Measurements from ENCODE around the gene EIF2D.

The EIF2D gene

DNA sequence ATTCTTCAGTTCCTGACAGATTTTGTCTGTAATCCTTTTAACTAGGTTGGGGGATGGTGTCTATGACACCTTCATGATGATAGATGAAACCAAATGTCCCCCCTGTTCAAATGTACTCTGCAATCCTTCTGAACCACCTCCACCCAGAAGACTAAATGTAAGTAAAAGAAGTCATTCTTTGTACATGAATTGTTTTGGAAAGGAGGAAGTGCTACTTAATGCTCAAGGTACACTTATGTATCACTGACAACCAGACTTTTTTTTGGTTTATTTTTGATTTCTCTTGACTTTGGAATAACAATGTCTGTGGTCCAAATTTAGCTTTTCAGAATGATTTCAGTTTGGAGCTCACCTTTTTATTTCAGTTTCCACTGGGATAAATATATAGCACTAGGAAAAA, 25.3 kb upstream of the EIF2D start:
- TF ChIP-seq TCF12 (IDR thresholded peaks at IDR 0.05; ENCODE audit: low read depth), result no peak

DNA sequence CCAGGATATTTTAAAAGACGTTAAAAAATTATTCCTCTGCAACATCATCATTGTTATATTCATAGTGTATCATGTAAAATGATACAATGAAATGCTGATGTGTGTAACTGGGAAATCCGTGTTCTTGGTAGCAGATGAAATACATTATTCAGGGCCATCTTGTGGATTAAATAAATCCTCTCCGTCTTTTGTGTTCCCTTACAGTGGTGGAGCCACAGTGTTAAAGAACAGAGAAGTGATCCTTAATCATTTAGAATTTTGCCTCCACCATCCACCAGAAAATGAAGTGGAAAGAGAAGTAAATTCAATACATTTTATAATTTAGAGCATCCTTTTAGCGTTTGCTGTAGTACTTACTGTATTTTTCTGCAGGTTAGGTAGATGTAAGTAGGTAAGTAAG, 24.4 kb upstream of the EIF2D start:
- TF ChIP-seq YY1 (IDR thresholded peaks at IDR 0.05; ENCODE audit: low read depth) (no peak), TEAD4 (IDR thresholded peaks at IDR 0.05) (no peak), EGR1 (IDR thresholded peaks at IDR 0.05) (no peak), RAD21 (IDR thresholded peaks at IDR 0.05; ENCODE audit: low read depth) (no peak), CEBPB (IDR thresholded peaks at IDR 0.05) (no peak), TCF12 (IDR thresholded peaks at IDR 0.05; ENCODE audit: low read depth) (no peak), EP300 (IDR thresholded peaks at IDR 0.05; ENCODE audit: borderline replicate concordance) (no peak), FOXM1 (IDR thresholded peaks at IDR 0.05; ENCODE audit: borderline replicate concordance, low read depth) (no peak), NFIC (IDR thresholded peaks at IDR 0.05) (no peak)
- TF ChIP-seq, protein P1, sequence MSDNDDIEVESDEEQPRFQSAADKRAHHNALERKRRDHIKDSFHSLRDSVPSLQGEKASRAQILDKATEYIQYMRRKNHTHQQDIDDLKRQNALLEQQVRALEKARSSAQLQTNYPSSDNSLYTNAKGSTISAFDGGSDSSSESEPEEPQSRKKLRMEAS (IDR thresholded peaks at IDR 0.05), result no peak

DNA sequence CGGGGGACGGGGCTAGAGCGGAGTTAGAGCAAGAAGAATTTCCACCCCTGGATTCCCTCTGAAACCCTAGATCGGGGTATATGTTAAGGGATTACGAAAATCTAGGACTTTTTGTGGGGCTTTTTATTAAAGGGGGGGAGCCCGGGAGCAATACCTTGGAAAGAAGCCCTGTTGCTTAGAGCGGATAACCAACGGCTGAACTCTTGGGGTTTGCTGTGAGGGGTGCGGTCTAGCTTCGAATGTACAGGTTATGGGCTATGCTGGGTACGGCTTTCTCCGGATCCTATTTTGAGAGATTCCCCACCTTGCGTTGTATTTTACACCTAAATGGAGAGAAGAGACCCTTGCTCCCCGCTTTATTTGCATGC, 23.7 kb upstream of the EIF2D start:
- TF ChIP-seq TEAD4 (IDR thresholded peaks at IDR 0.05) (no peak), ZBTB7A (IDR thresholded peaks at IDR 0.05; ENCODE audit: low read depth) (no peak), EGR1 (IDR thresholded peaks at IDR 0.05) (no peak), CREB1 (IDR thresholded peaks at IDR 0.05; ENCODE audit: low read depth) (no peak), CEBPB (IDR thresholded peaks at IDR 0.05) (no peak), FOXM1 (IDR thresholded peaks at IDR 0.05; ENCODE audit: borderline replicate concordance, low read depth) (no peak), NFIC (IDR thresholded peaks at IDR 0.05) (no peak)
- TF ChIP-seq, protein P2, sequence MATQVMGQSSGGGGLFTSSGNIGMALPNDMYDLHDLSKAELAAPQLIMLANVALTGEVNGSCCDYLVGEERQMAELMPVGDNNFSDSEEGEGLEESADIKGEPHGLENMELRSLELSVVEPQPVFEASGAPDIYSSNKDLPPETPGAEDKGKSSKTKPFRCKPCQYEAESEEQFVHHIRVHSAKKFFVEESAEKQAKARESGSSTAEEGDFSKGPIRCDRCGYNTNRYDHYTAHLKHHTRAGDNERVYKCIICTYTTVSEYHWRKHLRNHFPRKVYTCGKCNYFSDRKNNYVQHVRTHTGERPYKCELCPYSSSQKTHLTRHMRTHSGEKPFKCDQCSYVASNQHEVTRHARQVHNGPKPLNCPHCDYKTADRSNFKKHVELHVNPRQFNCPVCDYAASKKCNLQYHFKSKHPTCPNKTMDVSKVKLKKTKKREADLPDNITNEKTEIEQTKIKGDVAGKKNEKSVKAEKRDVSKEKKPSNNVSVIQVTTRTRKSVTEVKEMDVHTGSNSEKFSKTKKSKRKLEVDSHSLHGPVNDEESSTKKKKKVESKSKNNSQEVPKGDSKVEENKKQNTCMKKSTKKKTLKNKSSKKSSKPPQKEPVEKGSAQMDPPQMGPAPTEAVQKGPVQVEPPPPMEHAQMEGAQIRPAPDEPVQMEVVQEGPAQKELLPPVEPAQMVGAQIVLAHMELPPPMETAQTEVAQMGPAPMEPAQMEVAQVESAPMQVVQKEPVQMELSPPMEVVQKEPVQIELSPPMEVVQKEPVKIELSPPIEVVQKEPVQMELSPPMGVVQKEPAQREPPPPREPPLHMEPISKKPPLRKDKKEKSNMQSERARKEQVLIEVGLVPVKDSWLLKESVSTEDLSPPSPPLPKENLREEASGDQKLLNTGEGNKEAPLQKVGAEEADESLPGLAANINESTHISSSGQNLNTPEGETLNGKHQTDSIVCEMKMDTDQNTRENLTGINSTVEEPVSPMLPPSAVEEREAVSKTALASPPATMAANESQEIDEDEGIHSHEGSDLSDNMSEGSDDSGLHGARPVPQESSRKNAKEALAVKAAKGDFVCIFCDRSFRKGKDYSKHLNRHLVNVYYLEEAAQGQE (IDR thresholded peaks at IDR 0.05; ENCODE audit: low read depth), result no peak
- TF ChIP-seq, protein P3, sequence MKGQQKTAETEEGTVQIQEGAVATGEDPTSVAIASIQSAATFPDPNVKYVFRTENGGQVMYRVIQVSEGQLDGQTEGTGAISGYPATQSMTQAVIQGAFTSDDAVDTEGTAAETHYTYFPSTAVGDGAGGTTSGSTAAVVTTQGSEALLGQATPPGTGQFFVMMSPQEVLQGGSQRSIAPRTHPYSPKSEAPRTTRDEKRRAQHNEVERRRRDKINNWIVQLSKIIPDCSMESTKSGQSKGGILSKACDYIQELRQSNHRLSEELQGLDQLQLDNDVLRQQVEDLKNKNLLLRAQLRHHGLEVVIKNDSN (IDR thresholded peaks at IDR 0.05), result no peak

DNA sequence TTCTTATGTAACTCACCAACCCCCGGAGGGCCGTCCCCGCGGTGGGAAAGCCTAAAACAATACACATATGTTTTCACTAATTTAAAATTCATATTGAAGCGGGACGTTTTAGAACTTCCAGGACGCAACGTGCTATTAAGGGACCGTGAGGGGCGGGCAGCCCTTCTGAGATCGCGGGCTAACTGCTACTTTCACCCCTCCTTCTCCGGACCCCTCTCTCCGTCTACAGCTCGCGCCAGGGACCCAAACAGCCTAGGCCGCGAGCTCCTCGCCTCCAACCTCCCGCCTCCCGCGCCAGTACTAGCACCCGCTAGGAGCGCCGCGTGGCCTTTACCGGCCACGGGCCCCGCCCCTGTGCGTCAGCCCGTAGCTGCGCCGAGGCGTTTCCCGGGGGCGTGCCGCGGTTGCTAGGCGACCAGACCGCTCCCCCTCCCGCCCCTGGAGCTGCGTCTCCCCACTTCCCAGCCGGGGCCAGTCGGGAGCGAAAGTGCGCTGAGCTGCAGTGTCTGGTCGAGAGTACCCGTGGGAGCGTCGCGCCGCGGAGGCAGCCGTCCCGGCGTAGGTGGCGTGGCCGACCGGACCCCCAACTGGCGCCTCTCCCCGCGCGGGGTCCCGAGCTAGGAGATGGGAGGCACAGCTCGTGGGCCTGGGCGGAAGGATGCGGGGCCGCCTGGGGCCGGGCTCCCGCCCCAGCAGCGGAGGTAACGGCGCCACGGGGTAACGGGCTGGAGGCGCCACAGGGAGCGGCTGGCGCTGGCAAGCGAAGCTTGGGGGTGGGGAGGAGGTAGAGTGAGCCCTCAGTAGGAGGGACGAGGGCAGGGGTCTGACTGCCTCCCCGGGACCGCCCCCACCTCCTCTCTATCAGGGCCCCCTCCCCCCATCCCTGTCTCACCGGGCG, 23.1 kb upstream of the EIF2D start, which contains the start of gene DYRK3:
DYRK3 (plus strand) TSS at position 457 of the 898 bp plus-strand sequence; CDS start at position 625, 168 bp downstream.
- peak; percentile 86 for TF ChIP-seq EGR1 (IDR thresholded peaks at IDR 0.05)
- no peak; the same call in 1 of the 2 replicates for TF ChIP-seq TAF1 (IDR thresholded peaks at IDR 0.05; ENCODE audit: low read depth)
- TF ChIP-seq, protein P2 (IDR thresholded peaks at IDR 0.05; ENCODE audit: low read depth), result no peak
- TF ChIP-seq EP300 (IDR thresholded peaks at IDR 0.05; ENCODE audit: borderline replicate concordance), result no peak
- TF ChIP-seq FOXM1 (IDR thresholded peaks at IDR 0.05; ENCODE audit: borderline replicate concordance, low read depth), result no peak
- peak; percentile 45 for TF ChIP-seq CREB1 (IDR thresholded peaks at IDR 0.05; ENCODE audit: low read depth)
- TF ChIP-seq, protein P3 (IDR thresholded peaks at IDR 0.05), result peak; percentile 41
- TF ChIP-seq CEBPB (IDR thresholded peaks at IDR 0.05), result no peak
- no peak for TF ChIP-seq TEAD4 (IDR thresholded peaks at IDR 0.05)
- peak; percentile 50; the same call in 1 of the 2 replicates for TF ChIP-seq ZBTB7A (IDR thresholded peaks at IDR 0.05; ENCODE audit: low read depth)
- no peak for TF ChIP-seq YY1 (IDR thresholded peaks at IDR 0.05; ENCODE audit: low read depth)
- TF ChIP-seq NFIC (IDR thresholded peaks at IDR 0.05), result no peak
- peak; percentile 46 for TF ChIP-seq TCF12 (IDR thresholded peaks at IDR 0.05; ENCODE audit: low read depth)
- TF ChIP-seq RAD21 (IDR thresholded peaks at IDR 0.05; ENCODE audit: low read depth), result no peak
- TF ChIP-seq, protein P1 (IDR thresholded peaks at IDR 0.05), result peak; percentile 98

DNA sequence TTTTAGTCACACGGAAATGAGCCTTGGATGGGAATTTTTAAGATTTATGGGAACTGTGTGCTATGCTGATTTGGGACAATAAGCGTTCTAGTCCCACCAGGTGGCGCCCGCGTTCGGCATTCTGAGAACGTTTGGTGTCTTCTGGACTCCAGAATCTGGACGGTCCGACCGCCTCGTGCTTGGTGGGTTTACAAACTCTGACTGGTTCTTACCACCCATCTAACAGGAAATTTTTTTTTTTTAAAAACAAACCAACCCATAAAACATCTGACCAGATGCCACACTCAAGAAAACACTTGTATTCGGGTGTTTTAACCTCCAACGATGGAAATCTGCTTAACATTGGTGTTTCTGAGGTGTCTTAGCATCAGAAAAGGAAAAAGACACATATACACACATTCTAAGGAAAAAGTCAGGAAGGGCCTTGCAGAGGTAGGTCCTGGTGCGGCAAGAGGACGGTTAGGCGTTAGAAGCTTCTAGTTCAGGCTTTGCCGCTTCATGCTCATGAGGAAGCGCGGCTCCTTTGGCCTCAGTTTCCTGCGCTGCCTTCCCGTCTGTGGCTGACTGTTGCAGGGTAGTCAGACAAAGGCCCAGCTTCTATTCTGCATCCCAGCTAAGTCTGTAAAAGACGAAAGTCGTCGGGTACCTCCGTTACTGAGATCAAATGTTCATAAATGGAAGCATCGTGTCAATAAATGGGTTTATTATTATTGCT, 22.3 kb upstream of the EIF2D start:
- TF ChIP-seq YY1 (IDR thresholded peaks at IDR 0.05; ENCODE audit: low read depth) (no peak), EP300 (IDR thresholded peaks at IDR 0.05; ENCODE audit: borderline replicate concordance) (no peak), RAD21 (IDR thresholded peaks at IDR 0.05; ENCODE audit: low read depth) (peak; percentile 73), FOXM1 (IDR thresholded peaks at IDR 0.05; ENCODE audit: borderline replicate concordance, low read depth) (no peak), NFIC (IDR thresholded peaks at IDR 0.05) (no peak), CEBPB (IDR thresholded peaks at IDR 0.05) (no peak), TEAD4 (IDR thresholded peaks at IDR 0.05) (0 out of 2 replicates have a peak, but pooled peaks have one; percentile 11), EGR1 (IDR thresholded peaks at IDR 0.05) (no peak), TAF1 (IDR thresholded peaks at IDR 0.05; ENCODE audit: low read depth) (no peak), TCF12 (IDR thresholded peaks at IDR 0.05; ENCODE audit: low read depth) (no peak), CREB1 (IDR thresholded peaks at IDR 0.05; ENCODE audit: low read depth) (no peak), ZBTB7A (IDR thresholded peaks at IDR 0.05; ENCODE audit: low read depth) (no peak)
- TF ChIP-seq, protein P1 (IDR thresholded peaks at IDR 0.05), result peak; percentile 39; the same call in 1 of the 2 replicates
- TF ChIP-seq, protein P2 (IDR thresholded peaks at IDR 0.05; ENCODE audit: low read depth), result no peak
- TF ChIP-seq, protein P3 (IDR thresholded peaks at IDR 0.05), result no peak
